SK-N-MC (cell line): ENCODE results near the gene C1orf198.

Source experiments
- EZH2 ChIP-seq: fragments of 200-600 bp; sonication (generic); IDR thresholded peaks from one replicate; pipeline ENCODE4 v1.6.1; 2017; ENCODE audit warnings: antibody characterized with exemption
- POLR2AphosphoS5 ChIP-seq: IDR thresholded peaks from 2 replicates; pipeline ENCODE4 v1.6.1; 2012; ENCODE audit warnings: mild to moderate bottlenecking, low read depth, low read length, borderline replicate concordance

- no peak for TF ChIP-seq EZH2
- no peak for TF ChIP-seq POLR2AphosphoS5
These were observed 52.3 kb downstream of the C1orf198 start for GRCh38 chr1:230816018-230816417.
